H1 (cell line): Measurements from ENCODE around the gene SLC5A11. TPM values are rescaled to one million over a fixed set of nuclear protein-coding genes. Genes with fewer than 3 reads are reported as not detected.

Experiments used
- CTCF ChIA-PET: fragments of 300-600 bp; sonication (Branson Sonifier 250); formaldehyde crosslinking; loops from one replicate; lab custom pipeline; 2021; ENCODE audit not compliant: partially characterized antibody; lab: Charles Lee
- POLR2A ChIA-PET: fragments of 300-600 bp; sonication (Branson Sonifier 250); formaldehyde crosslinking; loops from one replicate; lab custom pipeline; 2021; ENCODE audit warnings: inconsistent platforms; ENCODE audit not compliant: partially characterized antibody; lab: Charles Lee
- DNase-seq, 2 experiments: peaks; one replicate each; pipeline versions ENCODE4 v3.0.0 to v3.0.0-alpha.2; 2010 to 2022; ENCODE audit warnings: low spot score in 2 of 2, low read depth in 1 of 2, mixed read lengths in 1 of 2
- FAIRE-seq: peaks from 2 replicates; lab custom pipeline; 2011; peaks lifted over from hg19 to GRCh38; lab: Jason Lieb, UNC
- H2AFZ ChIP-seq: 2 replicates; pipeline ENCODE4 v1.8.1; 2012; ENCODE audit warnings: low read length, inconsistent platforms
- H2AK5ac ChIP-seq: 2 replicates; pipeline ENCODE4 v1.6.1; 2013; ENCODE audit warnings: low read depth, low read length
- H2BK120ac ChIP-seq: replicated peaks from 2 replicates; pipeline ENCODE3; 2013; ENCODE audit warnings: low read depth, low read length, inconsistent platforms
- H2BK12ac ChIP-seq: 2 replicates; pipeline ENCODE4 v1.6.1; 2013; ENCODE audit warnings: low read depth, low read length
- H2BK15ac ChIP-seq: 2 replicates; pipeline ENCODE4 v1.6.1; 2013; ENCODE audit warnings: low read length
- H2BK20ac ChIP-seq: 2 replicates; pipeline ENCODE4 v1.6.1; 2013; ENCODE audit warnings: low read length
- H2BK5ac ChIP-seq: 2 replicates; pipeline ENCODE4 v1.6.1; 2013; ENCODE audit warnings: low read depth, low read length
- H3K14ac ChIP-seq: 2 replicates; pipeline ENCODE4 v1.6.1; 2013; ENCODE audit warnings: inconsistent platforms; ENCODE audit not compliant: insufficient read length
- H3K18ac ChIP-seq: 2 replicates; pipeline ENCODE4 v1.6.1; 2013; ENCODE audit warnings: low read length; ENCODE audit errors: extremely low read depth
- H3K23ac ChIP-seq: 2 replicates; pipeline ENCODE4 v1.6.1; 2013; ENCODE audit warnings: inconsistent platforms; ENCODE audit not compliant: insufficient read length
- H3K23me2 ChIP-seq: 2 replicates; pipeline ENCODE4 v1.6.1; 2013; ENCODE audit warnings: low read depth, low read length
- H3K27ac ChIP-seq: 2 replicates; pipeline ENCODE4 v1.6.1; 2011; ENCODE audit warnings: low read depth, low read length, inconsistent platforms
- H3K27me3 ChIP-seq, 4 experiments: replicated peaks in 1 of 4; 1 replicate in 1 of 4; 2 replicates in 3 of 4; pipeline versions ENCODE4 v1.6.1 to v1.8.1; 2011 to 2013; ENCODE audit warnings: low read length in 3 of 4, mild to moderate bottlenecking in 3 of 4, inconsistent platforms in 2 of 4, mixed read lengths in 2 of 4, moderate library complexity in 1 of 4; ENCODE audit not compliant: control insufficient read depth in 3 of 4, insufficient read depth in 3 of 4; ENCODE audit errors: extremely low read depth in 1 of 4
- H3K36me3 ChIP-seq, 4 experiments: 2 replicates each; pipeline versions ENCODE4 v1.6.1 to v1.8.1; 2011 to 2013; ENCODE audit warnings: mild to moderate bottlenecking in 4 of 4, low read length in 3 of 4, moderate library complexity in 2 of 4, control low read depth in 1 of 4, inconsistent platforms in 1 of 4; ENCODE audit not compliant: insufficient read depth in 4 of 4, control insufficient read depth in 2 of 4
- H3K4ac ChIP-seq: replicated peaks from 2 replicates; pipeline ENCODE3; 2013; ENCODE audit warnings: low read length, low read depth, mixed read lengths, inconsistent platforms; ENCODE audit not compliant: insufficient read length
- H3K4me1 ChIP-seq, 4 experiments: replicated peaks in 1 of 4; 1 replicate in 1 of 4; 2 replicates in 3 of 4; pipeline versions ENCODE4 v1.6.1 to v1.8.1; 2011 to 2013; ENCODE audit warnings: low read length in 3 of 4, inconsistent platforms in 2 of 4, mixed read lengths in 1 of 4; ENCODE audit not compliant: insufficient read depth in 4 of 4, control insufficient read depth in 3 of 4
- H3K4me2 ChIP-seq, 2 experiments: 2 replicates each; pipeline versions ENCODE4 v1.6.1 to v1.8.1; 2011 to 2013; ENCODE audit warnings: low read depth in 2 of 2, low read length in 2 of 2, control low read depth in 1 of 2, inconsistent platforms in 1 of 2, mild to moderate bottlenecking in 1 of 2; ENCODE audit not compliant: insufficient read depth in 1 of 2
- H3K4me3 ChIP-seq, 4 experiments: fragments of 200-600, 300-600 bp in 1 of 4; sonication (generic), shearing (Covaris generic), sonication (Bioruptor Twin) in 1 of 4; 2 replicates each; pipeline versions ENCODE4 v1.5.1 to v1.8.1; 2011 to 2016; ENCODE audit warnings: low read length in 4 of 4, low read depth in 3 of 4, control low read depth in 2 of 4, inconsistent platforms in 2 of 4, mild to moderate bottlenecking in 2 of 4, mixed read lengths in 1 of 4, moderate library complexity in 1 of 4; ENCODE audit not compliant: insufficient read depth in 2 of 4; ENCODE audit errors: extremely low read depth in 1 of 4
- H3K56ac ChIP-seq: replicated peaks from 2 replicates; pipeline ENCODE3; 2013; ENCODE audit warnings: low read depth, mild to moderate bottlenecking, mixed read lengths, low read length, inconsistent platforms; ENCODE audit not compliant: insufficient read length
- H3K79me1 ChIP-seq: 2 replicates; pipeline ENCODE4 v1.6.1; 2013; ENCODE audit warnings: low read depth, low read length, control low read depth
- H3K79me2 ChIP-seq, 2 experiments: 2 replicates each; pipeline versions ENCODE4 v1.6.1 to v1.8.1; 2012 to 2013; ENCODE audit warnings: low read length in 2 of 2, mild to moderate bottlenecking in 2 of 2, inconsistent platforms in 1 of 2; ENCODE audit not compliant: insufficient read depth in 2 of 2, control insufficient read depth in 1 of 2
- H3K9ac ChIP-seq, 4 experiments: replicated peaks in 1 of 4; 1 replicate in 1 of 4; 2 replicates in 3 of 4; pipeline versions ENCODE4 v1.6.1 to v1.8.1; 2011 to 2013; ENCODE audit warnings: low read depth in 3 of 4, low read length in 3 of 4, control low read depth in 2 of 4, mild to moderate bottlenecking in 2 of 4, moderate library complexity in 2 of 4, inconsistent platforms in 1 of 4; ENCODE audit errors: extremely low read depth in 1 of 4
- H3K9me3 ChIP-seq, 2 experiments: 2 replicates each; pipeline versions ENCODE4 v1.6.1 to v1.8.1; 2012 to 2013; ENCODE audit warnings: mild to moderate bottlenecking in 2 of 2, moderate library complexity in 2 of 2, control low read depth in 1 of 2, inconsistent platforms in 1 of 2, low read depth in 1 of 2, low read length in 1 of 2, mixed read lengths in 1 of 2; ENCODE audit not compliant: insufficient read depth in 2 of 2
- H4K20me1 ChIP-seq, 2 experiments: replicated peaks in 1 of 2; 2 replicates each; pipeline versions ENCODE3 to v1.8.1; 2011 to 2013; ENCODE audit warnings: inconsistent platforms in 2 of 2, low read length in 2 of 2, mild to moderate bottlenecking in 1 of 2; ENCODE audit not compliant: insufficient read depth in 2 of 2, control insufficient read depth in 1 of 2
- H4K5ac ChIP-seq: 2 replicates; pipeline ENCODE4 v1.6.1; 2013; ENCODE audit warnings: low read length, low read depth, mixed read lengths, inconsistent platforms; ENCODE audit not compliant: insufficient read length
- H4K8ac ChIP-seq: 2 replicates; pipeline ENCODE4 v1.8.0; 2013; ENCODE audit warnings: mild to moderate bottlenecking, moderate library complexity, low read length, inconsistent platforms; ENCODE audit not compliant: insufficient read depth; ENCODE audit errors: extremely low read depth
- H4K91ac ChIP-seq: replicated peaks from 2 replicates; pipeline ENCODE3; 2013; ENCODE audit warnings: low read length, mixed read lengths, inconsistent platforms; ENCODE audit not compliant: insufficient read length
- EP300 ChIP-seq, 2 experiments: IDR thresholded peaks; 1 replicate in 1 of 2; 2 replicates in 1 of 2; pipeline ENCODE4 v1.6.1; 2011 to 2012; ENCODE audit warnings: low read depth in 2 of 2, low read length in 2 of 2, mild to moderate bottlenecking in 2 of 2, borderline replicate concordance in 1 of 2, inconsistent platforms in 1 of 2, moderate library complexity in 1 of 2
- EZH2 ChIP-seq: fragments of 200-600 bp; sonication (generic); IDR thresholded peaks from 2 replicates; pipeline ENCODE4 v1.7.1; 2012; ENCODE audit warnings: low read depth, mild to moderate bottlenecking, moderate library complexity, low read length, inconsistent platforms; ENCODE audit not compliant: severe bottlenecking
- POU5F1 ChIP-seq: IDR thresholded peaks from 2 replicates; pipeline ENCODE4 v1.6.1; 2011; ENCODE audit warnings: low read depth, mild to moderate bottlenecking, low read length, moderate library complexity
- SRF ChIP-seq: IDR thresholded peaks from 2 replicates; pipeline ENCODE4 v1.6.1; 2011; ENCODE audit warnings: mild to moderate bottlenecking, low read depth, low read length, moderate library complexity
- SUZ12 ChIP-seq: fragments of 200-600 bp; sonication (generic); IDR thresholded peaks from 2 replicates; pipeline ENCODE4 v1.6.1; 2012; ENCODE audit warnings: mild to moderate bottlenecking, inconsistent platforms, low read length, moderate library complexity, mixed read lengths
- TAF1 ChIP-seq: IDR thresholded peaks from 2 replicates; pipeline ENCODE4 v1.6.1; 2011; ENCODE audit warnings: mild to moderate bottlenecking, low read depth, low read length
- TCF12 ChIP-seq: IDR thresholded peaks from 2 replicates; pipeline ENCODE4 v1.6.1; 2011; ENCODE audit warnings: low read depth, mild to moderate bottlenecking, low read length
- WGBS, 2 experiments: shearing (Covaris generic) in 1 of 2; methylation state at CpG; one replicate each; pipeline versions ENCODE4 v1.1.6 to v1.1.7; 2013 to 2015; ENCODE audit warnings: low lambda C conversion rate in 2 of 2, mixed read lengths in 2 of 2, inconsistent platforms in 1 of 2, low coverage in 1 of 2, missing lambda C conversion rate in 1 of 2; ENCODE audit not compliant: insufficient replicate concordance in 2 of 2, insufficient coverage in 1 of 2, insufficient read length in 1 of 2; ENCODE audit errors: extremely low coverage in 1 of 2, missing lambda C conversion rate in 1 of 2; 5-methylcytosine and 5-hydroxymethylcytosine counted together
- polyA plus RNA-seq, 7 experiments: library from polyadenylated mRNA; depleted of rRNA in 3 of 7; stranded (reverse) in 5 of 7; unstranded in 2 of 7; fragments of >200 nt in 5 of 7; fragments of 200-250 nt in 2 of 7; gene quantifications; 1 replicate in 5 of 7; 2 replicates in 1 of 7; 4 replicates in 1 of 7; pipeline versions ENCODE4 v1.2.1 to v1.2.3, GENCODE V29; 2011 to 2013; ENCODE audit warnings: missing spikeins in 2 of 7, mixed read lengths in 2 of 7
- total RNA-seq: library from RNA; stranded (reverse); fragmentation: NEBNext Ultra II Directional; extraction: Animal tissue kit (Norgen Biotek cat#: 25700); gene quantifications from 2 replicates; pipeline ENCODE4 v1.2.1, GENCODE V29; 2021

SLC5A11 gene
- total and polyA plus RNA-seq, 2 of the 8 experiments (the other 6 are each of a cell fraction or from before 2014, with no cell fraction given) = 0.26 to 0.59 TPM

GRCh38 chr16:24820522-24820921, 25.2 kb upstream of the SLC5A11 start:
- H3K23ac ChIP-seq = no peak overlapping the region
- no peak overlapping the region for H2BK5ac ChIP-seq
- H3K27ac ChIP-seq = no peak overlapping the region
- peaks cover 45 to 97% (median 79%) of the 10 kb centered on the region in 4 experiments for H3K36me3 ChIP-seq
- no peaks in the 10 kb centered on the region for H3K4me1 ChIP-seq
- H2AFZ ChIP-seq = no peak overlapping the region
- peaks cover 2% of the 10 kb centered on the region; the same call in 1 of the 2 replicates for H3K79me1 ChIP-seq
- POLR2A ChIA-PET = interaction anchor here (1.6 kb wide), 1 partner anchor 10 kb away, joined by 3 read pairs; no protein-coding TSS in a partner anchor
- H3K23me2 ChIP-seq = no peaks in the 10 kb centered on the region
- CTCF ChIA-PET = interaction anchor here (0.7 kb wide), 1 partner anchor 253 kb away, joined by 3 read pairs; no protein-coding TSS in a partner anchor
- no peak overlapping the region for H4K5ac ChIP-seq
- no peak overlapping the region for H3K18ac ChIP-seq
- H4K20me1 ChIP-seq = peaks cover 5 to 23% of the 10 kb centered on the region in 2 experiments
- FAIRE-seq = no peak
- H2BK120ac ChIP-seq = no peak overlapping the region
- H3K14ac ChIP-seq = no peak overlapping the region
- no peak overlapping the region for H4K91ac ChIP-seq
- TF ChIP-seq POU5F1 = no peak
- TF ChIP-seq EP300 (IDR thresholded peaks at IDR 0.05; ENCODE audit: borderline replicate concordance in 1 of 2, low read depth in 2 of 2, low read length in 2 of 2) = no peak
- TF ChIP-seq TCF12 = no peak
- TF ChIP-seq SRF = no peak
- no peak for TF ChIP-seq SUZ12
- TF ChIP-seq TAF1 = no peak
- TF ChIP-seq EZH2 = no peak
- TF ChIP-seq, all 59 proteins: peak for 0
- no peak overlapping the region for H2BK15ac ChIP-seq
- H4K8ac ChIP-seq = no peak overlapping the region
- H3K9me3 ChIP-seq = no peaks in the 10 kb centered on the region
- no peak overlapping the region for H3K56ac ChIP-seq
- no peak overlapping the region for H2BK12ac ChIP-seq
- H3K9ac ChIP-seq = no peak overlapping the region
- no peaks in the 10 kb centered on the region for H3K27me3 ChIP-seq
- WGBS, 2 experiments = 94% methylated on average over 1 of the region's 1 CpG; no CpG with 5 or more reads in 1 of the 2 experiments
- DNase-seq = no peak
- H3K4me3 ChIP-seq = no peak overlapping the region
- H3K4ac ChIP-seq = no peak overlapping the region
- no peak overlapping the region for H2BK20ac ChIP-seq
- H3K4me2 ChIP-seq = no peak overlapping the region
- H2AK5ac ChIP-seq = no peak overlapping the region
- H3K79me2 ChIP-seq = no peaks in the 10 kb centered on the region
